Mesendoderm (in vitro differentiated cells): ENCODE measurements around the gene ARL15.

Experiments
- DNase-seq: peaks from one replicate; pipeline ENCODE4 v3.0.0; 2013
- H2AK5ac ChIP-seq: 2 replicates; pipeline ENCODE4 v1.6.1; 2013; ENCODE audit warnings: low read length, inconsistent platforms
- H2BK120ac ChIP-seq: 2 replicates; pipeline ENCODE4 v1.6.1; 2013; ENCODE audit warnings: low read depth, mild to moderate bottlenecking, low read length, moderate library complexity, mixed read lengths
- H2BK15ac ChIP-seq: replicated peaks from 2 replicates; pipeline ENCODE4 v1.6.1; 2013; ENCODE audit warnings: low read depth, mild to moderate bottlenecking, moderate library complexity
- H2BK5ac ChIP-seq: 2 replicates; pipeline ENCODE4 v1.6.1; 2013; ENCODE audit warnings: low read length, inconsistent platforms
- H3K18ac ChIP-seq: 2 replicates; pipeline ENCODE4 v1.6.1; 2013; ENCODE audit warnings: mild to moderate bottlenecking, low read length, mixed read lengths
- H3K23ac ChIP-seq: one replicate; pipeline ENCODE4 v1.6.1; 2013; ENCODE audit warnings: low read length
- H3K27ac ChIP-seq: 2 replicates; pipeline ENCODE4 v1.5.1; 2013; ENCODE audit warnings: low read depth, mild to moderate bottlenecking, inconsistent platforms, low read length, moderate library complexity
- H3K27me3 ChIP-seq: 2 replicates; pipeline ENCODE4 v1.6.1; 2013; ENCODE audit warnings: low read length, control low read depth, mild to moderate bottlenecking, inconsistent platforms; ENCODE audit not compliant: insufficient read depth, poor library complexity
- H3K36me3 ChIP-seq: 2 replicates; pipeline ENCODE4 v1.6.1; 2013; ENCODE audit warnings: low read length, inconsistent platforms; ENCODE audit not compliant: control insufficient read depth, insufficient read depth
- H3K4ac ChIP-seq: one replicate; pipeline ENCODE4 v1.6.1; 2013; ENCODE audit warnings: low read depth, mild to moderate bottlenecking, low read length, moderate library complexity
- H3K4me1 ChIP-seq: 2 replicates; pipeline ENCODE4 v1.6.1; 2013; ENCODE audit warnings: low read depth, low read length, inconsistent platforms; ENCODE audit not compliant: control insufficient read depth
- H3K4me2 ChIP-seq: 2 replicates; pipeline ENCODE4 v1.6.1; 2013; ENCODE audit warnings: low read length
- H3K4me3 ChIP-seq: 2 replicates; pipeline ENCODE4 v1.5.1; 2013; ENCODE audit warnings: mild to moderate bottlenecking, low read length
- H3K56ac ChIP-seq: one replicate; pipeline ENCODE4 v1.6.1; 2013; ENCODE audit warnings: low read length
- H3K79me1 ChIP-seq: 2 replicates; pipeline ENCODE4 v1.6.1; 2013; ENCODE audit warnings: low read length, inconsistent platforms
- H3K79me2 ChIP-seq: 2 replicates; pipeline ENCODE4 v1.6.1; 2013; ENCODE audit warnings: mild to moderate bottlenecking, low read length; ENCODE audit not compliant: control insufficient read depth, insufficient read depth
- H3K9ac ChIP-seq: 2 replicates; pipeline ENCODE4 v1.6.1; 2013; ENCODE audit warnings: low read length, inconsistent platforms
- H4K5ac ChIP-seq: one replicate; pipeline ENCODE4 v1.6.1; 2013; ENCODE audit warnings: low read length
- H4K8ac ChIP-seq: one replicate; pipeline ENCODE4 v1.6.1; 2013; ENCODE audit warnings: low read depth, mild to moderate bottlenecking, control low read depth, low read length, moderate library complexity
- WGBS: extraction: QIAGEN DNeasy Blood & Tissue Kit; methylation state at CpG from one replicate; pipeline ENCODE4 v1.1.7; 2013; ENCODE audit warnings: low lambda C conversion rate, missing lambda C conversion rate; ENCODE audit not compliant: insufficient coverage; ENCODE audit errors: extremely low coverage; 5-methylcytosine and 5-hydroxymethylcytosine counted together

ARL15 gene

GRCh38 chr5:54090495-54091120 lies 219.8 kb downstream of the ARL15 start:
- H3K9ac ChIP-seq: no peak overlapping the region
- no peak overlapping the region for H3K4me2 ChIP-seq
- H3K27me3 ChIP-seq: no peaks in the 10 kb centered on the region
- no peak overlapping the region for H3K23ac ChIP-seq
- no peak overlapping the region for H2BK15ac ChIP-seq
- H3K36me3 ChIP-seq: no peaks in the 10 kb centered on the region
- H2BK5ac ChIP-seq: no peak overlapping the region
- no peak overlapping the region for H3K4ac ChIP-seq
- DNase-seq: peak; percentile 22
- no peak overlapping the region for H3K4me3 ChIP-seq
- H3K56ac ChIP-seq: no peak overlapping the region
- H3K4me1 ChIP-seq: no peaks in the 10 kb centered on the region
- no peaks in the 10 kb centered on the region for H3K79me1 ChIP-seq
- no peak overlapping the region for H4K8ac ChIP-seq
- H2BK120ac ChIP-seq: no peak overlapping the region
- no peak overlapping the region for H4K5ac ChIP-seq
- no peaks in the 10 kb centered on the region for H3K79me2 ChIP-seq
- H3K18ac ChIP-seq: no peak overlapping the region
- no CpG with 5 or more reads among the region's 1 CpG for WGBS
- no peak overlapping the region for H2AK5ac ChIP-seq
- no peak overlapping the region for H3K27ac ChIP-seq

- H2BK120ac ChIP-seq: no peak overlapping the region
These were observed 222.3 kb downstream of the ARL15 start for GRCh38 chr5:54088081-54088480.

GRCh38 chr5:54087436-54087835 lies 222.9 kb downstream of the ARL15 start:
- no peaks in the 10 kb centered on the region for H3K27me3 ChIP-seq
- H2BK5ac ChIP-seq: no peak overlapping the region
- H3K18ac ChIP-seq: no peak overlapping the region
- H2AK5ac ChIP-seq: no peak overlapping the region
- H3K56ac ChIP-seq: no peak overlapping the region
- no peak overlapping the region for H2BK120ac ChIP-seq
- H3K4ac ChIP-seq: no peak overlapping the region
- no peak overlapping the region for H3K9ac ChIP-seq
- DNase-seq: no peak
- no peaks in the 10 kb centered on the region for H3K79me2 ChIP-seq
- H4K8ac ChIP-seq: no peak overlapping the region
- no peak overlapping the region for H3K4me2 ChIP-seq
- no CpG with 5 or more reads among the region's 2 CpGs for WGBS
- H3K23ac ChIP-seq: no peak overlapping the region
- H4K5ac ChIP-seq: no peak overlapping the region
- H2BK15ac ChIP-seq: no peak overlapping the region
- H3K27ac ChIP-seq: no peak overlapping the region
- no peaks in the 10 kb centered on the region for H3K36me3 ChIP-seq
- H3K4me3 ChIP-seq: no peak overlapping the region
- H3K79me1 ChIP-seq: no peaks in the 10 kb centered on the region
- H3K4me1 ChIP-seq: no peaks in the 10 kb centered on the region

More at GRCh38 chr5:54088081-54088480, 222.3 kb downstream of the ARL15 start:
- Histone ChIP-seq H3K79me2 (no peaks in the 10 kb centered on the region), H2BK15ac (no peak overlapping the region), H3K36me3 (no peaks in the 10 kb centered on the region), H3K4me3 (no peak overlapping the region), H3K4me1 (no peaks in the 10 kb centered on the region), H2AK5ac (no peak overlapping the region), H3K4ac (no peak overlapping the region), H3K23ac (no peak overlapping the region), H3K18ac (no peak overlapping the region), H2BK5ac (no peak overlapping the region), H3K27me3 (no peaks in the 10 kb centered on the region), H3K4me2 (no peak overlapping the region), H4K8ac (no peak overlapping the region), H3K9ac (no peak overlapping the region), H3K27ac (no peak overlapping the region), H3K79me1 (no peaks in the 10 kb centered on the region), H4K5ac (no peak overlapping the region), H3K56ac (no peak overlapping the region)
- WGBS: 100% methylated on average over 1 of the region's 2 CpGs
- DNase-seq: no peak

- no peak overlapping the region for H3K4me3 ChIP-seq
- no peaks in the 10 kb centered on the region for H3K27me3 ChIP-seq
- no peaks in the 10 kb centered on the region for H3K36me3 ChIP-seq
- no peaks in the 10 kb centered on the region for H3K79me2 ChIP-seq
- H3K9ac ChIP-seq: no peak overlapping the region
- no peak overlapping the region for H2AK5ac ChIP-seq
- no peaks in the 10 kb centered on the region for H3K4me1 ChIP-seq
- H3K56ac ChIP-seq: no peak overlapping the region
- H2BK5ac ChIP-seq: no peak overlapping the region
- no peak overlapping the region for H4K5ac ChIP-seq
- no peak overlapping the region for H3K23ac ChIP-seq
- H2BK120ac ChIP-seq: no peak overlapping the region
- H3K4ac ChIP-seq: no peak overlapping the region
- no peak for DNase-seq
- no peak overlapping the region for H3K4me2 ChIP-seq
- H3K27ac ChIP-seq: no peak overlapping the region
- no peak overlapping the region for H4K8ac ChIP-seq
- H2BK15ac ChIP-seq: no peak overlapping the region
- WGBS: no CpG with 5 or more reads among the region's 2 CpGs
- H3K18ac ChIP-seq: no peak overlapping the region
- H3K79me1 ChIP-seq: no peaks in the 10 kb centered on the region
These were observed 224.2 kb downstream of the ARL15 start for GRCh38 chr5:54086191-54086590.

- Histone ChIP-seq H3K18ac (no peak overlapping the region), H3K4ac (no peak overlapping the region), H3K27ac (no peak overlapping the region), H3K27me3 (no peaks in the 10 kb centered on the region), H2BK15ac (no peak overlapping the region), H4K8ac (no peak overlapping the region), H3K23ac (no peak overlapping the region), H2BK120ac (no peak overlapping the region), H4K5ac (no peak overlapping the region), H3K79me2 (no peaks in the 10 kb centered on the region), H3K36me3 (no peaks in the 10 kb centered on the region), H3K4me3 (no peak overlapping the region), H3K4me2 (no peak overlapping the region), H2BK5ac (no peak overlapping the region), H3K4me1 (no peaks in the 10 kb centered on the region), H3K9ac (no peak overlapping the region), H3K79me1 (no peaks in the 10 kb centered on the region), H2AK5ac (no peak overlapping the region), H3K56ac (no peak overlapping the region)
- DNase-seq: no peak
- no CpG with 5 or more reads among the region's 4 CpGs for WGBS
These were observed 225.7 kb downstream of the ARL15 start for GRCh38 chr5:54084696-54085095.

GRCh38 chr5:54083851-54084250 lies 226.5 kb downstream of the ARL15 start:
- H3K4me3 ChIP-seq: no peak overlapping the region
- no peaks in the 10 kb centered on the region for H3K36me3 ChIP-seq
- H3K18ac ChIP-seq: no peak overlapping the region
- no peak overlapping the region for H4K5ac ChIP-seq
- no peak overlapping the region for H3K9ac ChIP-seq
- H2AK5ac ChIP-seq: no peak overlapping the region
- no peak overlapping the region for H4K8ac ChIP-seq
- H2BK5ac ChIP-seq: no peak overlapping the region
- no peaks in the 10 kb centered on the region for H3K79me2 ChIP-seq
- H2BK15ac ChIP-seq: no peak overlapping the region
- H3K23ac ChIP-seq: no peak overlapping the region
- H3K4me1 ChIP-seq: no peaks in the 10 kb centered on the region
- no peak overlapping the region for H2BK120ac ChIP-seq
- no peaks in the 10 kb centered on the region for H3K79me1 ChIP-seq
- DNase-seq: no peak
- no peaks in the 10 kb centered on the region for H3K27me3 ChIP-seq
- H3K4ac ChIP-seq: no peak overlapping the region
- H3K4me2 ChIP-seq: no peak overlapping the region
- no peak overlapping the region for H3K27ac ChIP-seq
- WGBS: no CpG with 5 or more reads among the region's 3 CpGs
- H3K56ac ChIP-seq: no peak overlapping the region
